Middle frontal gyrus (tissue), 1 donor: ENCODE data around the gene TIMM10B.

ENCODE experiments used
- DNase-seq: peaks from one replicate; pipeline ENCODE4 v3.0.0-alpha.2; 2015; ENCODE audit warnings: low spot score; ENCODE audit errors: extremely low spot score

The TIMM10B gene

DNA sequence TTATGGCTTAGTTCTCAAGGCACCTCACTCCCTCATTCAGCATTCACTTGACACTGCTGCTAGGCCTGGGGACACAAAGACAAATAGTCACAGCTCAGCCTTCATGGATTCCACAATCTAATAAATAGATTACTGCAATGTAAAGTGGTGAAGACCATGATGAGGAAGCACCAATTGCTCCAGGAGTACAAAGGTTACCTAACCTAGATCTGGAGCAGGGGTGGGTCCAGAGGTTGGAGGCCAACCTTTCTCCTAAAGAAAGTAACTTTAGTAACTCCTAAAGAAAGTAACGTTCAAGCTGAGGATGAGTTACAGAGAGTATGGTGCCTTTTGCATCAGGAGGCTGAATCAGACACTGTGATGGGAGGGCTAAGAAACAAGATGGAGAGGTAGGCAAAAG, 11.7 kb upstream of the TIMM10B start:
- no peak for DNase-seq

DNA sequence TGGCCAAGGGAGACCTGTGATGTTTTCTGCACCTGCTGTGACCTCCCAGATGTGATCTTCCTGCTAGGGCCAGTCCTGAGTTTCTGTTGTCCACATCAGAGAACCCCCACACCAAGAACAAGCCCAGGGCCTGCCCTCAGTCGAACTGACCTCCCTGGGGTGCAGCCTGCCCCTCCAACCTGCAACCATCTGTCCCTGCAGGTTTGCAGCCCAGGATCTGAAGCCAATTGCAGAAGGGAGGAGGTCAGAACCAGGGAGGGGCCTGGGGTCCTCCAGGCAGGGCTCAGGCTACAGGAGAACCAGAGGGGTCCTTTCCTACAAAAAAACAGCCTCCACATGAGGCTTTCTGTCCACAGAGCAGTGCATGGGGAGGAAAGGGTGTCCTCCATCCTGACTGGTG, 8.4 kb upstream of the TIMM10B start:
- no peak for DNase-seq

GRCh38 chr11:6473451-6474412, 7.6 kb upstream of the TIMM10B start, which contains the start of gene TRIM3:
TRIM3 (minus strand) TSS chr11:6473941; CDS start chr11:6465695, 8,246 bp downstream.
- peak; percentile 64 for DNase-seq

GRCh38 chr11:6474413-6474792, 6.9 kb upstream of the TIMM10B start:
- DNase-seq = no peak

- DNase-seq = no peak
Measured at GRCh38 chr11:6474806-6475500, 6.3 kb upstream of the TIMM10B start.

DNA sequence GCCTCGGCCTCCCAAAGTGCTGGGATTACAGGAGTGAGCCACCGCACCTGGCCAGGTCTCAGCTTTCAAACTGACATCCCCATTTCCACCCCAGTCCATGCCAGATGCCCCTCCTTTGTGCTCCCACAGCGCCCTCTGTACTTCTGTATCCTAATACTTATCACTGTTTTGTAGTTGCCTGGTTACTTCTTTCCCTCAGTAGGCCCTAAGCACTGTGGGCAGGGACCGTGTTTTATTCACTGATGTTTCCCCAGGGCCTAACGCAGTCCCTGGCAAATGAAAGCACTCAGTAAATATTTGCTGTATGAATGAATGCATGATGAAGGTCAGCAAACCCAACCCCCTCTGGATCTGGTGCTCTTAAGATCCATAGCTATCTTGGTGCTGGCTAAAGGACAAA, 5.4 kb upstream of the TIMM10B start:
- no peak for DNase-seq

GRCh38 chr11:6476571-6476970, 4.7 kb upstream of the TIMM10B start:
- DNase-seq = no peak

- no peak for DNase-seq
Measured at GRCh38 chr11:6480299-6480914, 894 bp upstream of the TIMM10B start.

GRCh38 chr11:6481924-6482275, 599 bp downstream of the TIMM10B start:
- DNase-seq = no peak

DNA sequence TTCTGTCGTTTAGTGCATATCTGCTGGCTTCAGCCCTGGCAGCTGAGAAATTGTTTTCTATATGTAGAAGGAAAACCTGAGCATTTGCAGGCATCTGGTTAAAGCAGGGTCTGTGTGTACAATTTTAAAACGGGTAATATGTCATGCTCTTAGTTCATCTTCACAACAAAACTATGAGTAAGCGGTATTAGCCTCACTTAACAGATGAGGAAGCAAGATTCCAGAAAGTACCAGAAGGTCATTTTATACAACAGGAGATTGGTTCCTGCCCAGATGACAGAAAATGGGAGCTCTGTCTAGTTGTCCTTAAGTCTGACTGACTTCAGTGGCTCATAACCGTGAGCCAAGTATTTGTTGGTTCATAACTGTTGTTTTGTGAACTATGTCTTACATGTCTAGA, 1.1 kb downstream of the TIMM10B start:
- DNase-seq = no peak

DNA sequence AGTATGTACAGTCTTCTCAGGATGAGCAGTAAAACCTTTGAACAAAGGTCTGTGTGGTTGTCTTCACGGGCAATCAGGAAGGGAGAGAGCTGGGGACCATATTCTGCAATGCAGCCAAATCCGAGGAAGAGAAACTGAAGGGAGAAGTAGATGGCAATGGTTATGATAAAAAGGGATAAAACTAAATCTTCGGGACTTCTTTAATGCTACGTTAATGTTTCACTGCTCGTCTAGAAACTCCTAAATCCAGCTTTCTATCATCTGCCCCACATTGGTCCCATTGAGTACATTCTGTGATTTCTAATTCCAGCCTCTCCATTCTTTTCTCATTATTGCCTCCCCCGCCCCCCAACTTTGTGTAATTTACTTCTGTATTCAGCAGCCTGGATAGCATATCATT, 1.7 kb downstream of the TIMM10B start:
- DNase-seq = no peak

DNA sequence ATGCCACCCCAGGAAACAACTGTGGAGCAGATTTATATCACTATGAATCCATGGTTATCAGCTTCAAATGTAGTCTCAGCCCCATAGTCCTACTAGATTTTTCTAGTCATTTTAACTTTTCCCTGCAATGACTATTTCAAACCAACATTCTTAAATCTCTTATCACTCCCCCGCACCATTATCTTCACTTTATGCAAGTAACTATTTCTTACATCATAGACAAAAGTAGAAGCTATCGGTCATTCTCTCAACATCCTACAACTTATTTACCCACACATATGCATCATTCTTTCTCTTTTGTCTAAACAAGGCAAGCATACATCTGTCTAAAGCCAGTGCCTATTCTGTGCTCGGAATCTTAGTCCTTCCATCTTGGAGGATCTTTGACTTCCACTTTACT, 4.4 kb downstream of the TIMM10B start:
- DNase-seq = no peak

DNA sequence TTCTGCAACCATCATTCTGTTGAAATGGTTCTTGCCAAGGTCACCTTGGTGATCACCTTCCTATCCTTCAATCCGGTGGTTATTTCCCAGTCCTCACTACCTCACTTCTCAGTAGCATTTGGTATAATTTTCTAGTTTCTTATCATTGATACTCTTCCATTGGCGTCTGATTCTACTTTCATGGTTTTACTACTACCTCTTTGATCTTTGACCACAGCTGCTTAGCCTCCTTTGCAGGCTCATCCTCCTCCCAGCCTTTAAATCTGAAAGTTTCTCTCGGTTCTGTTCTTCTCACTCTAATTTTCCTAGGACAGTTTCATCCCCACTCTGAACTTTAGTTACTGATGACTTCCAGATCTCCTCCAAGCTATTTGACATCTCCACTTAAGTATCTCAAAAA, 5.0 kb downstream of the TIMM10B start:
- no peak for DNase-seq

- no peak for DNase-seq
Measured at GRCh38 chr11:6486938-6487337, 5.6 kb downstream of the TIMM10B start.

GRCh38 chr11:6488342-6488741, 7.0 kb downstream of the TIMM10B start:
- DNase-seq = no peak

GRCh38 chr11:6488821-6489220, 7.5 kb downstream of the TIMM10B start:
- DNase-seq = no peak

DNA sequence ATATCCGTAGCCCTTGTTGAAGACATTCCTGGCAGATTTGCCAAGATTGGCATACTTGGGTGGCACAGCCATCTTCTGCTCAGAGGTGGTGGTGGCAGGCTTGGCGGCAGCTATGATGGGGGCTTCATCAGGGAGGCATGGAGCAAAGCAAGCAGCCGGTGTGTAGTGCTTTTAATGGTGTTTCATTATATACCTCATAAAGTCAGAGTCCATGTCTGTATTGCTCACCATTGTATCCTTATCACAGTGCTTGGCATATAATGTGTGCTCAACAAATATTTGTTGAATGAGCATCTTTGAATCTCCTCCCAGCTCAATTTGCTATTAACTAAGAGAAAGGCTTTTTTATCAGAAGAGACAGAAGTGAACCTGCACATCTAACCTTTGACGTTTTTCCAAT, 8.0 kb downstream of the TIMM10B start:
- DNase-seq = no peak

- no peak for DNase-seq
Measured at GRCh38 chr11:6497069-6497839, 16.0 kb downstream of the TIMM10B start, which contains the start of gene DNHD1. DNHD1 (plus strand) TSS chr11:6497280; CDS start chr11:6498216, 936 bp downstream.

DNA sequence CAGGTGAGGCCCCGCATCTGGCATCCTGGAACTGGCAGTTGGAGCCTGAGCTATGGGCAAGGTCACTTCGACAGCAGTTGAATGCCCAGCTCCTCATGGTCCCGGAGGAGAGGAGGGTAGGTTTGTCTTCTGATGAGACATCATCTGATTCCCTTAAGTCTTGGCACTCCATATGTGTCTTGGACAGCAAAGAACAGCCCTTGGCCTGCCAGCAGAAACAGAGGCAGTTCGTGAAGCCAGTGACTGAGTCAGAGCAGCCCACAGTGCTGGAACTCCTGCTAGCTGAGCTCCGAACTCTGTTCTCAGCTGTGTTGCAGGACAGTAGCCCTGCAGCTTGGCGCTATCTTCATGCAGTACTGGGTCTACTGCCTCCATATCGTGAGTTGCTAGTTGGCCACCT, 16.8 kb downstream of the TIMM10B start:
- DNase-seq = no peak

GRCh38 chr11:6498544-6498943, 17.2 kb downstream of the TIMM10B start:
- DNase-seq = no peak

GRCh38 chr11:6502382-6502781, 21.1 kb downstream of the TIMM10B start:
- no peak for DNase-seq
